Measurements from ENCODE around the gene P2RY8.
"Not testable (repeated sequence)": the region's sequence is repeated elsewhere in the genome, so short reads cannot be mapped to it uniquely, and the experiment has no call there.

Gene P2RY8

GRCh38 chrX:1444561-1445500 is 92.2 kb downstream of the P2RY8 start:
- DNase-seq (ENCODE audit: low read depth), result no peak

DNA sequence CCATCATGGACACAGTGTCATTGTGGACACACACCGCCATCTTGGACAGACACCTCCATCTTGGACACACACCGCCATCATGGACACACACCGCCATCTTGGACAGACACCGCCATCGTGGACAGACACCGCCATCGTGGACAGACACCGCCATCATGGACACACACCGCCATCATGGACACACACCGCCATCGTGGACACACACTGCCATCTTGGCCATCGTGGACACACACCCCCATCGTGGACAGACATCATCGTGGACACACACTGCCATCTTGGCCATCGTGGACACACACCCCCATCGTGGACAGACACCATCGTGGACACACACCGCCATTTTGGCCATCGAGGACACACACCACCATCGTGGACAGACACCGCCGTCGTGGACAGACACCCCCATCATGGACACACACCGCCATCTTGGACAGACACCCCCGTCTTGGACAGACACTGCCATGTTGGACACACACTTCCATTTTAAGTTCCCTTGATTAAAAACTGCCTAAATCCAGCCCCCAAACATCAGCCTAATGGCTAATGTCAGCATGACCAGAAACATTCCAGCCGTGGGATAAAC is 93.4 kb downstream of the P2RY8 start:
- no peak for DNase-seq (ENCODE audit: low read depth)

DNA sequence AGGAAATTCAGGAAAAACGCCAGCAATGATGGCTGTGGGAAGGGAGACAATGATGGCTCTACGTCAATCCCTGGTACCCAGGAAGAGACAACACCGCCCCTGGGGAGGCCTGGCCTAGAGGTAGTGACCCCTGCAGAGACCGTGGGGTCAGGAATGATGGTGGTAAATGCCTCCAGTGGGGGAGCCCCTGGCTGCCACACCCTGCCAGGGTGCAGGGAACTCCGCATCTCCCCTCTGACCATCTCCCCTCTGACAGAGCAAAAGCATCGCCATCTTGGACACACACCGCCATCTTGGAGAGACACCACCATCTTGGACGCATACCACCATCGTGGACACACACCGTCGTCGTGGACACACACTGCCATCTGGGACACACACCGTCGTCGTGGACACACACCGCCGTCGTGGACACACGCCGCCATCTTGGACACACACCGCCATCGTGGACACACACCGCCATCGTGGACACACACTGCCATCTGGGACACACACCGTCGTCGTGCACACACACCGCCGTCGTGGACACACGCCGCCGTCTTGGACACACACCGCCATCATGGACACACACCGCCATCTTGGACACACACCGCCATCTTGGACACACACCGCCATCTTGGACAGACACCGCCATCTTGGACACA is 94.1 kb downstream of the P2RY8 start:
- no peak for DNase-seq (ENCODE audit: low read depth)

DNA sequence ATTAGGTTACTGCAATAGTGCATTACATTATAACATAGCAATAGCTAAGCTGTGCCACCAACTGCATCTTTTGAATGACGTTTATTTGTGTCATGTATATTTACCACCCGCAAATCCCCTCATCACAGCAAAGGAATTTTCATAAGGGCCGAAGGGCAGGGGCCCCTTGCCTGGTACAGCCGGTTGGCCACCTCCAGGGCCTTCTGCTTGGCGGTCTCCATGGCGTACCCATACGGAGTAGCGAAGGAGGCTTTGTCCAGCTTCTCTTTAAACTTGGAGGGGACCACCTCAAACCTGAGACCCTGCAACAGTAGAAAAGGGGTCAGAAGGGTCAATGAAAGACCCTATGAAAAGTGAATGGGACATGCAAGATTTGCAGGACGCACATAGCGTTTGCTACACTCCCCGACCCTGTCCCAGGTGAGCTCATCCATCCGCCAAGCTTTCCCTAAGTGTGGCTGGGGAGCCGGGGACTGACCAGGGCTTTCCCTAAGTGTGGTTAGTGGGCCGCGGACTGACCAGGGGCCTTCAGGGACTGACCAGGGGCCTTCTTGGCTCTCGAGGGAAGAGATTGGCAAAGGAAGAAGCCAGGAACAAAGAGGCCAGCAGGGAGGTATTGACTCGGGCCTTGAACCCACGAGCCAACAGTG is 94.8 kb downstream of the P2RY8 start:
- DNase-seq (ENCODE audit: low read depth), result no peak

DNA sequence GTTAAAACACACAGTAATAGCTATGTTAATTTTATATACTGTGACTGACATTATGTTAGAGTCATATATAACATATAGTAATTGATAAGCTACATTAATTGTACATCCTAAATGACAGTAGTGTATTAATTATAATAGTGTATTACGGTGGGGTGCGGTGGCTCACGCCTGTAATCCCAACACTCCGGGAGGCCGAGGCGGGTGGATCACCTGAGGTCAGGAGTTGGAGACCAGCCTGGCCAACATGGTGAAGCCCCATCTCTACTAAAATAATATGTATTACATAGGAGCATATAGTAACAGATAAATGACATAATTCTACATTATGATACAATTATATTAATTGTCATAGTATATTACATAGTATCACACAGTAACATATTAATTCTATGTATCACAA is 96.5 kb downstream of the P2RY8 start:
- no peak for DNase-seq (ENCODE audit: low read depth)

- DNase-seq (ENCODE audit: low read depth), result no peak
These were observed 101.6 kb downstream of the P2RY8 start for GRCh38 chrX:1435241-1435895.

GRCh38 chrX:1434871-1435240 is 102.1 kb downstream of the P2RY8 start:
- no peak for DNase-seq (ENCODE audit: low read depth)

- no peak for DNase-seq (ENCODE audit: low read depth)
These were observed 103.2 kb downstream of the P2RY8 start for GRCh38 chrX:1433646-1434357.

DNA sequence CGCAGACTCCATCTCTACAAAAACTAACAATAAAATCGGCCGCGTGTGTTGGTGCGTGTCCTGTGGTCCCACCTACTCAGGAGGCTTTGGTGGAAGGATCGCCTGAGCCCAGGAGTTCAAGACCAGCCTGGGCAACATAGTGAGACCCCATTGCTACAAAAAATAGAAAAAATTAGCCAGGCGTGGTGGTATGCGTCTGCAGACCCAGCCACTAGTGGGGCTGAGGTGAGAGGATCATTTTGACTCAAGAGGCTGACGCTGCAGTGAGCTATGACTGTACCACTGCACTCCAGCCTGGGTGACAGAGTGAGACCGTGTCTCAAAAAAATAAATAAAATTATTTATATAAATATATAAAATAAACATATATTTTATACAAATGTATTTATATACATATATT is 106.5 kb downstream of the P2RY8 start:
- no peak for DNase-seq (ENCODE audit: low read depth)

GRCh38 chrX:1427756-1428155 is 109.2 kb downstream of the P2RY8 start:
- no peak for DNase-seq (ENCODE audit: low read depth)

DNA sequence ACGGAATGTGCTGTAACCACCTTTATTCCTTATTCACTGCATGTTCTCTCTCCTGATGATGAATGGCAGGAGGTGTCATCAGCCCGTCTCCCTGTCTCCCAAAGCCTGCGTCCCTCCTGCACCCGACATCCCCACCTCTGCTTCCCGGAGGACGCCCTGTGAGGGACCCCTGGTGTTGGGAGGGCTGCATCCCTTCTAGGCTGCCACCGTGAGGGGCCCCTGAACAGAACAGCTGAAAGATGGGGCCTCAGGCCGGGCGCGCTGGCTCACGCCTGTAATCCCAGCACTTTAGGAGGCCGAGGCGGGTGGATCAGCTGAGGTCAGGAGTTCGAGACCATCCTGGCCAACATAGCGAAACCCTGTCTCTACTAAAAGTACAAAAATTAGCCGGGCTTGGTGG is 110.7 kb downstream of the P2RY8 start:
- DNase-seq (ENCODE audit: low read depth), result not testable (repeated sequence)

- DNase-seq (ENCODE audit: low read depth), result no peak
These were observed 111.6 kb downstream of the P2RY8 start for GRCh38 chrX:1425381-1425780.

DNA sequence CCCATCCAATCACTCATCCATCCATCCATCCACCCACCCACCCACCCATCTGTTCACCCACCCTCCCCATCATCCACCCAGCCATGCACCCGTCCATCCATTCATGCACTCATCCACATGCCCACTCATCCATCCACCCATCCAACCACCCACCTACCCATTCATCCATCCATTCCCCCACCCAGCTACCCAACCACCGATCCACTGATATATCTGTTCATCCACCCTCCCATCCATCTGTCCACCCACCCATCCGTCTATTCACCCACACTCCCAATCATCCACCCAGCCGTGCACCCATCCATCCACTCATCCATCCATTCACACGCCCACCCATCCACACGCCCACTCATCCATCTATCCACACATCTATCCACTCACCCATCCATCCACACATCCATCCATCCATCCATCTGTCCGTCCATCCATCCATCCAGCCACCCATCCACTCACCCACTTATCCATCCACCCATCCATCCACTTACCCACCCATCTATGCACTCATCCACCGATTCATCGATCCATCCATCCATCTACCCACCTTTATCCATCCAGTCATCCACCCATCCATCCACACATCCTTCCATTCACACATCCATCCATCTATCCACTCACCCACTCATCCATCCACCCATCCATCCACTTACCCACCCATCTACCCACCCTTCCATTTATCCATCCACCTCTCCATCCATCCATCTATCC is 112.7 kb downstream of the P2RY8 start:
- no peak for DNase-seq (ENCODE audit: low read depth)

DNA sequence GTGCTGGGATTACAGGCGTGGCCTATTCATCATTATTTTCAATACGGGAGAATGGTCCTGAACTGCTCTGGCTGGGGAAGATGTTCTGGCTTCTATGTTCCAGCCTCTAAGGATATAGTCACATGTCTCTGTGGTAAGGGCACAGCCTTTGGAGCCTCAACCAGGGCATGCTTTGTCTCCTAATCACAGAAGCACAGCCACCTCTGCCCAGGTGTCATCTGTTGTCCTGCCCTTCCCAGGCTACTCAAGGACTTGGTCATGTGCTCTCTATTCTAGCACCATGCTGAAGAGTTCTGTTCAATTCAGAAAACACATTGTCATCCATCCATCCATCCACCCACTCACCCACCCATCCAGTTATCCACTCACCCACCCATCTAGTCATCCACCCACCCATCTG is 113.8 kb downstream of the P2RY8 start:
- no peak for DNase-seq (ENCODE audit: low read depth)

DNA sequence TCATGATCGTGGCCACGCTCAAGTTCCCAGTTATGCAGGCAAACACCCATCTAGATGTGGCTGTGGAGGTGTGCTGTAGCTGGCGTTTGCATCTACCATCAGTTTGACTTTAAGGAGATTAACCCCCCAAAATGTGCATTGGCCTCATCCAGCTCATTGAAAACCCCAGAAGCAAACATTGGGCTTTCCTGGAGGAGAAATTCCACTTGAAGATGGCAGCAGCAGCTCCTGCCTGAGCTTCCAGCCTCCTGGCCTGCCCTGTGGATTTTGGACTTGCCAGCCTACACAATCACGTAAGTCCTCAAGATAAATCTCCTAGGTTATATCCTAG is 114.9 kb downstream of the P2RY8 start:
- DNase-seq (ENCODE audit: low read depth), result no peak

DNA sequence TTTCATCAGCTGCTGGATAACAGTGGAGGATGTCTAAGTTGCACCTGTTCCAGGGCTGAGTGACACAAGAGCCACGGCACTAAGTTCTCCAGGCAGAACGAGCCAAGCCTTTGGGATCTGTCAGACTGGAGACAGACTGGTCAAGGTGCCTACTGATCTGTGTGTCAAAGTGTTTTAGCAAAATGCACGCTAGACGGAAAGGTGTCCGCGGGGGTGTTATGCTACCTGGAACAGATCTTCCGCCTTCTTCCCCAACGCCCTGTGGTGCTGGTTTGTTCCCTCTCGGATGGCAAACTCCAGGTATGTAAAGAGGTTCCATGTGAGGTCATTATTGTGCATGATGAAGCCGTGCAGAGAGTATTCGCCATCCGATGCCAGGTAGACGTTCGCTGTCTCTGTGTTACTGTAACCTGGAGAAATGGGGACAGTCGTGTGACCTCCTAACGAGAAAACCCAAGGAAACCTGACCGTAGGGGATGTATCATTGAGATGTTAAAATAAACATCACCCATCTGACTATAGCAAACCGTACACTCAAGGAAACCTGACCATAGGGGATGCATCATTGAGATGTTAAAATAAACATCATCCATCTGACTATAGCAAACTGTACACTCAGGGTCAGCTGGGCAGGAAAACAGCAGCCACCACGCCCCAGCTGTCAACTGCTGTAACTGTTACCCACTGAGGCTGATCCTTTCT is 115.4 kb downstream of the P2RY8 start:
- DNase-seq (ENCODE audit: low read depth), result no peak

GRCh38 chrX:1420371-1420770 is 116.6 kb downstream of the P2RY8 start:
- no peak for DNase-seq (ENCODE audit: low read depth)

DNA sequence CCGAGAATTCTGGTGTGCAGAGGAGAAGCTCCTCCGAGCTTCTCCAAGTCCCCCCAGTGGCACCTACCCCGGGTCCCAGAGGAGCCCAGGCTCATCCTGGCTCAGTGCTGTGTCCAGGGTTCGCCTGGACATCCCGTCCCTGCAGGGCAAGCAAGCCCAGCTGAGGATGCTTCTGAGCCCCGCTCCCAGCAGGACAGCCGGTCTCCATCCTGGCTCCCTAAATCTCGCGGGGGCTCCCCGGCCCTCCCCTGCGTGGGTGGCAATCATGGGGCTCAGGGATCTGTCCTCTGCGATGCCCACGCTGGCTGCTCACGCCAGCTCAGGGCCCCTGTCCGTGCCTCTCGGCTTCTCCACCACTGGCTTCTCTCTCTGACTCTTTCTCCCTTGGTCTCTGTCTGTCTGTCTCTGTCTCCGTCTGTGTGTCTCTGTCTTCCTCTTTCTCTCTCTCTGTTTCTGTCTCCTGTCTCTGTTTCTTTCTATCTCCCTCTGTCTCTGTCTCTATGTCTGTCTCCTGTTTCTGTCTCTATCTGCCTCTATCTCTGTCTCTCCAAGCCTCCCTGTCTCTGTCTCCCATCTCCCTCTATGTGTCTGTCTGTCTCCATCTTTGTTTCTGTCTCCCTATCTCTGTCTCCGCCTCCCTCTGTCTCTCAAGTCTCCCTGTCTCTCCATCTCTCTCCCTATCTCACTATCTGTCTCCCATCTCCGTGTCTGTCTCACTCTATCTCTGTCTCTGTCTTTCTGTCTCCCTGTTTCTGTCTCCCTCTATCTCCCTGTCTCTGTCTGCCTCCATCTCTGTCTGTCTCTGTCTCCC is 117.2 kb downstream of the P2RY8 start:
- DNase-seq (ENCODE audit: low read depth), result no peak

DNA sequence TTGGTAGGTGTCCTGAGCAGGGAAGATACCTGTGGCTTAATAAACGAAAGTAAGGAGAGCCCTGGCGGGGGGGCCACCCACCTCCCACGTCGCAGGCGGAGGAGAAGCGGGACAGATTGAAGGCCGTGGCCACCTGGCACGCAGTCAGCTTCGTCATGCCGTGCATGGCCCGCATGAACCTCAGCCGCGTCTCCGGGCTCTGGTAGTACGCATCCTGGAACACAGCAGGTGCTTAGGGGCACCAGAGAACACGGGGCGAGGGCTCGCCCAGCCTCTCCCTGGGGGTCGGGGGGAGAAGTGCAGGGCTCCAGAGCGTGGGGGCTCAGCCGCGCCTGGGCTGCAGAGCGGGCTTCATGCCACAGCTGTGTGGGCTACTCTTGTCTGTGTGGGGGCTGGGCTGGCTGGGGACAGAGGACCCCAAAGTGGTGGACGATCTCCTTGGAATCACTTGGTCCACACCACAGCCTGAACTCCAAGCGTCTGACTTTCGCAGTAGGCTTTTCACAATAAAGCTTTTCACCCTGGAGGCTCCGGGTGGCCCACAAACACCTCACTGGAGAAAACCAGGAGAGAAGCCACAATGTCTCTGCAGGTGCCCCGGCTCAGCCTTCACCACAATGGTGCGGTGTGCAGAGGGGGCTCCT is 118.0 kb downstream of the P2RY8 start:
- DNase-seq (ENCODE audit: low read depth), result no peak

All from HS-27A (cell line).